HG02642 (cell line): ENCODE results near the gene ITPR2.
A peak's percentile ranks its signal among the peaks of the same experiment; 100 is the strongest.
"Not testable (repeated sequence)": the region's sequence is repeated elsewhere in the genome, so short reads cannot be mapped to it uniquely, and the experiment has no call there.

ENCODE experiments used
- ATAC-seq: cut with Tn5 transposase; IDR thresholded peaks from one replicate; pipeline ENCODE4 v1.9.1; 2021; ENCODE audit warnings: mild to moderate bottlenecking; ENCODE audit not compliant: unreplicated experiment, poor library complexity

ITPR2 gene

DNA sequence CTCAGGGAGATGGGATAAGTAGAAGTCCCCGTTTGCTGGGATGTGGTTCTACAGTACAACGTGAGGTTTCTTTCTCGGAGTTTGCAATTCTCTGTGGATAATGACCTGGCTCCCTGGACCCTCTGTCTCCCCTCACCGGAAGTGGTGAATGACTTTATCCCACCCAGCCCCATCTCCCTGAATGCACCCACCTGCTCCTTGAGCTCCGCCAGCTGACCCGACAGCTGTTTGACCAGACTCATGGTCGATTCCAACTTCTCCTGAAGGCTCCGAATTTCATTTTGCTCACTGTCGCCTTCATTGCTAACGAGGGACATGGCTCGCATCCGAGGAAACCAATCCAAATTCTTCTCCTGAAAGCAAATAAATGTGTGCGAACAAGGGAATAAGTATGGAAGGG, 493.0 kb downstream of the ITPR2 start:
- ATAC-seq: no peak

DNA sequence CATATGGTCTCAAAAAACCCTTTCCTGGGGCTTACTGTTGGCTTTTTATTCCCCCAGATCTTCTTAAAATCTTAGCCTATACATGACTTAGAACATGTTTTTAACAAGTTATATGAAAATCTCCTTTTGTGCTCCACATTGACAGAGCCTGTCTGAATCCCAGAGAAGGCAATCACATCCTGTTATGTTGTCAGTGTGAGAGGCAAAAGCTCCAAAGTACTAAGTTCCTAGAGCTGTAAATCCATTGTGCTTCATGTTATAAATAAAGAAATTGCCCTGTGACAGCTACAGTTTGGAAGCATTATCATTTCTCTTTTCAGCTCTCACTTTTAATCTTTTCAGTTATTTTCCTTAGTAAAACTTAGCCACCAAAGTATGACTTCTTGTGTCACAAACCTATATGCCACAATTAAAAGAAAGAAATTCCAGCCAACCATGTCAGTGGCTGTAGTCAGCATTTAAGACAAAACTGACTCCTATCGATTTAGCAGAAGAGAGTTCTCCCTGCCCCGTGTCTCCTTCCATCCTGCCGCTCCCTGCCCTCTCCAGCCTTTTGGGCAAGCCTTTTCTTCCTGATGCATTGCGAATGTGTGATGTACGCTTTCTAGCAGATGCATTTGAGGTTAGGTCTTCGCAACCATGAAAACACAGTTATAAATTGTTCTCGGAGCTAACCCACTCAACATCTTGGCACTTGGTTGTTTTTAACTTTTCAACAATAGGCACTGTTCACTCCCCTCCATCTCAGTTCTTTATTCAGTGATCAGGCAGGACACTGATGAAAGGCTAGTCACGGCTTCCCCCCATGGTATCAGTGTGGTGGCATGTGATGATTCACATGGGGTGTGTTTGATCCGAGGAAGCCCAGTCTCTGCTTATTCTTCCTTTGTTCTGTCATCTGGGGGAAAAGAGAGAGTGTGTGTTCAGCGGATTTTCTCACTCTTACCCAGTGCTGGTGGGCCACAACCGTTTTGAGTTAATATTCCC, 494.1 kb downstream of the ITPR2 start:
- no peak for ATAC-seq

DNA sequence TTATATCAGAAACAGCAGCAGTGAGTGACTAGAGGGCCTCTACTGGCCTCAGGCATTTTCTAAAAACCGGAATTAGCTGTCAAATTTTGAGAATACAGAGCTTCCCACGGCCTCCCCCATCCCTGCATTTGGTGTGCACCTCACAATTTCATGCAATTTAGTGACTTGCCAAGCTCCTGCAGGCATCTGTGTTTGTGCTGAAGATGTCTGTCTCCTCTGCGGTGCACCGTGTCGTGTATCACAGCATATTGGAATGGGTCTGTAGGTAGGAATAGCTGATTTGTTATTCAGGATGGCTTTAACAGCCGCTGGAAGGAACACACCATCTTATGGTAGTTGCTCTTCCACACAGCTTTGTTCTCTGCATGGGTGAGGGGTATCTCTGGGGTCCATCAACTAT, 497.3 kb downstream of the ITPR2 start:
- ATAC-seq: no peak

DNA sequence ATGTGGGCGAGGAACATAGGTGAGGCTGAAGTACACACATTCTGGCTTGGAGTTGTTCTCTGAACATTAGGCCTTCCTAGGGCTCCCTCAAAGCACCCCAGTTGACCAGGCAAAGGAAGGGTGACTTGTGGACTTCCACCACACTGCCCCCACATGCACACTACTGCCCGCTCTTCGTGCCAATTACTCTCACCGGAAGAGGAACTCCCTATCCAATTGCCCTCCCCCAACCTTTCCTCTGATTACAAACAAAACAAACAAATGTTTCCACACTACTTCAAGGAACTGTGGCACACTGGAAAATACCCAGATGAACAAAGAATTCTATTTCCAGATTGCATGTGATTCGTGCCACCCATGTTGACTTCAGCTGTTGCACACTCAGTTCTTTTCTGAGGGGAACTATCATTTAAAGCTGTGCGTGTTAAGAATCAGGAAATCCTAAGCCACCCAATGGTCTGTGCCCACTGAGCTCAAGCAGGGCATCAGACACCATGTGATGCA, 498.3 kb downstream of the ITPR2 start:
- no peak for ATAC-seq

DNA sequence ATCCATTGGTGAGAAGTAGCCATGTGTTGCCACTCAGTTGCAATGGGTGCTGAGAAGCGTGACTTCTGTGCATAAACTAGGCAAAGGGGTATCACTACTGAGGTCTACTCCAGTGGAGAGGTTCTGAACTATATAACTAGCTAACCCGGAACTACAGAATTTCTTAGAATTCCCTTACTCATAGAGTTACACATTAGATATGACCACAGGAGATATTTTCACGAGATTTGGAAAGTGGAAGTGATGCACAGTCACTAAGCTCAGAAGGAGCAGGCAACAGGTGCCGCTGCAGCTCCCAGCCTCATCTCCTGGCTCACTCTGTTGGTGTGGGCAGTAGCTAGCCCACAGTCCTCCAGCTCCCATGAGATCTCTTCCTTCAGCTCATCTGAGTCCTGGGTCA, 501.0 kb downstream of the ITPR2 start:
- ATAC-seq: no peak

DNA sequence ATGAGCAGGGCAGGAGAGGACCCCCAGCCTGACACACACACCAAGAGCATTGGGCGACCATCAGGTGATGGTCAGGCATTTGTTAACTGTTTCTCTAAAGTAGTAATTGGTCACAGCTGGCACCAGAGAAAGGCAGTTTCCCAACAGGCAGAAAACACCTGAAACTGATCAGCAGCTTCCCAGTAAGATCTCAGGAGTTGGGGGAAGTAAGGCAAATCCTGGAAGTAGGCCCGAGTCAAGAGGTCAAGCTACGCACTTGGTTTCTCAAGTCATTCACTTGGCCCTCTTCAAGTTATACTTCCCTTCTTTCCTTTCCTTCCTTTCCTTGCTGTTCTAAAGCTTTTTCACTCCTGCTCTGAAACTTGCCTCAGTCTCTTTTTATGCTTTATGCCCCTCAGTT, 501.9 kb downstream of the ITPR2 start:
- no peak for ATAC-seq

DNA sequence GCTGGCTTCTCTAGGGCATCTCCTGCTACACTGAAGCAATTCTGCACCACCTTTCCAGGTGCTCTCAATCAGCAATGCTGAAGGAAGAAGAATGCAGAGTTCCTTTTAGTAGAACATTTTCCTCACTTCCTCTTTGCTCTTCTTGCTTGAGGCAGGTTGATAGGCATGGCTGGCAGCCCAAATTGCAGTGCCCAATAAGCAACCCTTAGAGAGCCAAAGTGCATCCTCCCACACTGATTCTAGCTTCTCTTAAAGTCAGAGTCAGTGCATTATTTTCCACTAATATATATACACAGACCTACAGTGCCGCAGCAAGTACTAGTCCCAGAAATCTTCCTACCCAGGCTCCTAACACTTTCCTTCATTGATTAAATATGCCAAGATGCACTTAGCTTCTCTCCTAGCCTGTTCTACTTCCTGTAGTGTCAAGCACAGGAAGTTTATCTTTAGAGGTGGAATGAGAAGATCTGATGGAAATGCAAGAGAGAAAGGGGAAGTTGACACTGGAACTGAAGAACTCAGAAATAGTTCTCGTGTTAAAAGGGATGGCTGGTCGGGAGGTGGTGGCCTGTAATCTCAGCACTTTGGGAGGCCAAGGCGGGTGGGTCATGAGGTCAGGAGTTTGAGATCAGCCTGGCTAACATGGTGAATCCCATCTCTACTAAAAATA, 504.9 kb downstream of the ITPR2 start:
- no peak for ATAC-seq

DNA sequence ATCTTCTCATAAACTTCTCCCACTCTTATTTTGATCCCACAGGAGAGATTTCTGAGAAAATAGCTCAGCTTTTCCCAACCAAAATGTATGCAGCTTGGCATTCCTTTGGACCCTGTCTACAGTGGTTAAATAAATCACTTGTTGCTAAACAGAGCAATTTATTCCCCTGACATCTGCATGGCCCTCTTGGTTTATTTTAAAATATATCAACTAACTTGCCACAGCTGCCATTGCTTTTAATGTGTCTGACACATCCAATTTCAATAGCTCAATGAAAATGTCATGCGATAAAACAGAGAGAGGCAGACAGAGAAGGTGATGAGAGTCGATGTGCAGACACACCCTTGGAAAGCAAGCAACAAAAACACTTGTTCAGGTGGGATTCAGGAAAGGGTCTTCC, 509.3 kb downstream of the ITPR2 start:
- ATAC-seq: no peak

DNA sequence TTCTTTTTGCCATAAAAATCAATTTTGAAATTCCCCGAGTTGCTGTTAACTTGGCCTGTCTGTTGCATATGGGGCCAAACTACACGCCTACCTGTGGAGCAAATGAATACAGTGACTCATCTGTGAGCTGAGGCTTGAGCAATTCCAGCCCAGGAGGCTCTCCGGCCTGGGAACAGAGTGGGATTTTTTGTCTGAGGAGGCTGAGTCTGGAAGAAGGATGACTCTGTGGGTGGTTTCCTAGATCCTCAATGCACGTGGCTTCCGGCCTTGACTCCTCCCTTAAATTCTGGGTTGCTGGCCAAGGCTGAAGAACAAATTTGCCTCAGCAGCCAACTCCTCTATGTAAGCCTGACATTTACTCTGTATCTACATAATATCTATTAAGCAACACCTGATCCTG, 513.5 kb downstream of the ITPR2 start:
- no peak for ATAC-seq

DNA sequence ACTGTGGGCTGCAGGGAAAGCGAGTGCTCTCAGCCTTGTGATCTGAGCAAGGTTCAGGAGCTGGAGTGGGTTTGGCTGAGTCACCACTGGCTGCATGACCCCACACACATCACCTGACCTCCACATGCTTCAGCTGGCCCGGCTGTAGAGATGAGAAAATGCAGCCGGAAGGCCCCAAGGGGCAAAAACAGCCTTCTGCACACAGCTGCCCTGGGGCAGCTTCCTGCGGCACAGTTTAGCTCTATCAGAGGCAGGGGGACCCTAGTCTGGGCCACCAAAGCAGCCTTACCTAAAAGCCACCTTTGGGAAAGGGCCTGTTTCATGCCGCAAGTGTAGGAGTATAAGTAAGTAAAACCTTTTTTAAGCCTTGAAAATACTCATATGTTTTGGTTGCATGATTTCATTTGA, 514.3 kb downstream of the ITPR2 start:
- peak; percentile 98 for ATAC-seq

DNA sequence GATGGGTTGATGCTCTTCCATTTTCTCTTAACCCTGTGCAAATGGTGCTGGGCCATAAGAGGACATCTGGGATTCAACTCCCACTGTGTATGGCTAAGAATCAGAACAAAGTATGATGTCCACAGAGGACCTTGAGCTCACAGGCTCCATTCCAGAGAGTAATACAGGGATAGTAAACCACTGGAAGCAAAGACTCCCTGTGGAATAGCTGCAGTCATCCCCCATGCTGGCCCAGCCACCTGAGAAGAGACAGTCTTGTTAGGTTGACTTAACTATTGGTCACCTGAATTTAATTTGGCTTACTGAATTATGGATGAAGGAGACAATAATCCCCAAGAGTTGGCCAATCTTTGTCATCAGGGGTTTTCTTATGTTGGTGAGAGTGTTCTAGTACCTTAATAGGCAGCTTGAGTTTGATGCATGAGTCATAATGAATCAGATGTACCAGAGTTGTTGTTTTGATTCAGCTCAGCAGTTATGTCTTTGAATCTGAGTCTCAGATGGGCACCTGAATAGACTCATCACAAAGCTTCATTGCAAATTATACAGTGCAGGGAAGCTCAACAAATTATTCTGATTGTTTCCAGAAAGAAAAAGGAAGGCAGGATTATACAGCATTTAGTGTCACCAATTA, 514.9 kb downstream of the ITPR2 start:
- ATAC-seq: peak; percentile 54

DNA sequence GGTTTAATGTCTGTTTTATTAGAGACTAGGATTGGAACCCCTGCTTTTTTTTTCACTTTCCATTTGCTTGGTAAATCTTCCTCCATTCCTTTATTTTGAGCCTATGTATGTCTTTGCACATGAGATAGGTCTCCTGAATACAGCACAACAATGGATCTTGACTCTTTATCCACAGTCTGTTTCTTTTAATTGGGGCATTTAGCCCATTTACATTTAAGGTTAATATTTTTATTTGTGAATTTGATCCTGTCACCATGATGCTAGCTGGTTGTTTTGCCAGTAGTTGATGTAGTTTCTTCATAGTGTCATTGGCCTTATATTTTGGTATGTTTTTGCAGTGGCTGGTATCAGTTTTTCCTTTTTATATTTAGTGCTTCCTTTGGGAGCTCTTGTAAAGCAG, 518.9 kb downstream of the ITPR2 start:
- ATAC-seq: not testable (repeated sequence)

DNA sequence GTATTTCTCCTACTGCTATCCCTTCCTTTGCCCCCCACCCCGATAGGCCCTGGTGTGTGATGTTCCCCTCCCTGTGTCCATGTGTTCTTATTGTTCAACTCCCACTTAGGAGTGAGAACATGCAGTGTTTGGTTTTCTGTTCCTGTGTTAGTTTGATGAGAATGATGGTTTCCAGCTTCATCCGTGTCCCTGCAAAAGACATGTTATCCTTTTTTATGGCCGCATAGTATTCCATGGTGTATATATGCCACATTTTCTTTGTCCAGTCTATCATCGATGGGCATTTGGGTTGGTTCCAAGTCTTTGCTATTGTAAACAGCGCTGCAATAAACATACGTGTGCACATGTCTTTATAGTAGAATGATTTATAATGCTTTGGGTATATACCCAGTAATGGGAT, 522.5 kb downstream of the ITPR2 start:
- not testable (repeated sequence) for ATAC-seq

DNA sequence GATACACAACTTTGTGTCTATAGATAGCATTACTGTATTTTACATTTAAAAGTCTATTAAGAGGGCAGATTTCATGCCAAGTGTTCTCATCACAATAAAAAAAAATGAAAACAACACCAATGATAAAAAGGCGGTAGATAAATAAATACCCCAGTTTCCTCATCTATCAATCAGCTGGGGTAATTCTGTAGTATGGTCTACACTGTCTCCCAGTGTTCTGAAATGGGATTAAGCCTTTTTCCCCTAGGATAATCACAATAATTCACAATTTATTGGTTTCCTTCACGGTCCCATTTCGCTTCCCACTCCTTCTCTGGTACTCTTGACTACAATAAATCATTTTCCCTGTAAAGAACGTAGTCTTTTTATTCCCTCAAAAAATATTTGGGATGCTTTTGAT, 523.4 kb downstream of the ITPR2 start:
- no peak for ATAC-seq

DNA sequence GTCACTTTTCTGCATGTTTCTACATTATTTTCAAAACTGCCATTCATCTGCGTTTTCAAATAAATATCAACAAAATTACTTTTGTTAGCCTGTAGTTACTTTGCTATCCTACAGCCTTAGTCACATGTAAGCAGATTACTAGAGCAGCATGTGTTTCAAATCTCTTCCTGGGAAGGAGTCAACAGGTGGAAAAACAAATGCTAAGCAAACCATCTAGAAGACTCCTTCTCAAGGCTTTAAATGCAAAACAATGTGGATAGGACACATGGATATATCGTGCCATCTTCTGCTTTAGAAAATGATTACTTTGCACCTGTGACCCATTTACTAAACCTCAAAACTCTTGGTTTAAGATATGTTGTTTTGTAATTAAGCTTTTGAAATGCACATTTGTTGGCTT, 528.7 kb downstream of the ITPR2 start:
- no peak for ATAC-seq

DNA sequence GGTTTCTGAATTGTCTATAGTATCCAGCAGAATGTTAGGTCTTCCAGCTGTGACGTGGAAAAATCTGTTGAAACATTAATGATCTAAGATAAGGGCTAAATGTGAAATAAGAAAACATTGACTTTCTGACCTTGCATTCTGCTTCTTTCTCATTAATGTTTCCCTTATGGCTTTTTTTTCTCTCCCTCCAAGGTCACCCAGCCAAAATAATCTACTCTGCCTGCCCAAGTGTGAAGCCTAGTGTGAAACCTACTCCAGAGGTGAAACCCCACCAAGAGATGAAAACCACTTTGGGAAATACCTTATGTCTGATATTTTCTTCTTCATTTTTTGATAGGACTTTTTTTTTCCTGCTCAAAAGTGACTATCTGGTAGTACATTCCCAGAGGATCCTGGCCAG, 529.6 kb downstream of the ITPR2 start:
- no peak for ATAC-seq

DNA sequence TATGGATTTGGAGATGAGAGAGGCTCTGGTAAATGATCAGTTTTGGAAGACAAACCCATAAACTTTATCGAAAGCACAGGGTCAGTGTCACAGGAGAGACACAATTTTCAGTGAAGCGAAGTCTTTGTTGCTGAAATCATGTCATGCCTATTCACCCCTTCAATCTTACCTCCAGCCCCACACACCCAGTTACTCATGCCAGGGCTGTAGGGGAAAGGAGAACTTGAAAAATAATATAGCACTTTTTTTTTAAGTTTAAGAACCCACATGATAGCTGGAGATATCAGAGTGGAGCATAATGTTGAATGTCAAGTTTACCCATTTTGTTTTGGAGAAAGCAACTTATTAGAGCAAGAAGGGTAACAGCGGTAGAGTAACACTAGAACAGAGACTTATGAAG, 530.2 kb downstream of the ITPR2 start:
- no peak for ATAC-seq

DNA sequence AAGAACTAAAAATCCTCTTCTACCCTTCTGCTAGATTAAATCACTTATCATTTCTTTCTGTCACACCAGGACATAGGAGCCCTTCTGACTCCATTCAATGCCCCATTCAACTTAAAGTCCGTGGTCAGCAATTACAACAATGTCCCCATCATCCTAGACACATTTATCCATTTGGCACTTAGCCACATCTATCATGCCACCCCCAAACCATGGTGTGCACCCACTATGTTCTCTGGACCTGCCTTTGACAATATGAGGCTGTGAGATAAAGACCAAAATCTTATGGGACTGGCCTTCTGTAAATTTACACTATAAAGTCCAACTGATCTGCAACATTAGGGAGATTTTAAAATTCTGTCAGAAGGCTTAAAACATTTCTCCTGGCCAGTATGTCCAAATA, 533.2 kb downstream of the ITPR2 start:
- no peak for ATAC-seq

DNA sequence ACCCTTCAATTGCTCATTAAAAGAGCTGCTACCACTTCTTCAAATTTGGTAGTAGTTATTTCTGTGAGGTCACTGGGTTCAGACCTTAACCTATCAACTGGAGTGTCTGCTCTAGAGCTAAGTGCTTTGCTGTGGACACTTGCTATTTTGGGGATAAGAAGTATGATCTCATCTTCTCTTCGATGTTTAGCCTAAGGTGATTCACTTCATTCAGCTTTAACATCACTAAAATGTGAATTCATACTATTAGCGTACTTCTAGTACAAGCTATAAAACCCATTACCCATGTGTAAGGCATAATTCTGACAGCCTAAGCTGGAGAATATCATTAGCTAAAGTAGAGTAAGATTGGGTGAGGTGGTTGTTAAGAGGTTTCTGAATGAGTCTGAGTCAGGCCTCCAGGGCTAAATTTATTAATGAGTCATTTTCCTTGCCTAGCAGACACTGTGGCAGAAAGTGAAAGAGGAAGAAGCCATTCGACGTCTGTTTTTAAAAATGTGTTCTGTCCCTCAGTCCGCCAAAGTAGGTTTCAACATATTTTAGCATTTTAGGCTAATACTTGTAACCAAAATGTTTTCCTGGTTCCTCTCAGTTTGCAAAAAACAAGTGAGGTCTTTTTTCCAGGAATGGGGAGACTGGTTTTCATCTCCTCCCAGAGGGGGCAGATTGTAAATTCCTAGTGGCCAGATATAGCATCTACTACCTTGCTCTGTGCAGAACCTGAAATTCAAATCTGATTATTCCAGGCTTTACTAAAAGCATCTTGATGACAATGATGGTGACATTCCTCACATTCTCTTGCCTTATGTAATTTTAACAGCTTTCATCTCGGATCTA, 534.0 kb downstream of the ITPR2 start:
- ATAC-seq: peak; percentile 98

DNA sequence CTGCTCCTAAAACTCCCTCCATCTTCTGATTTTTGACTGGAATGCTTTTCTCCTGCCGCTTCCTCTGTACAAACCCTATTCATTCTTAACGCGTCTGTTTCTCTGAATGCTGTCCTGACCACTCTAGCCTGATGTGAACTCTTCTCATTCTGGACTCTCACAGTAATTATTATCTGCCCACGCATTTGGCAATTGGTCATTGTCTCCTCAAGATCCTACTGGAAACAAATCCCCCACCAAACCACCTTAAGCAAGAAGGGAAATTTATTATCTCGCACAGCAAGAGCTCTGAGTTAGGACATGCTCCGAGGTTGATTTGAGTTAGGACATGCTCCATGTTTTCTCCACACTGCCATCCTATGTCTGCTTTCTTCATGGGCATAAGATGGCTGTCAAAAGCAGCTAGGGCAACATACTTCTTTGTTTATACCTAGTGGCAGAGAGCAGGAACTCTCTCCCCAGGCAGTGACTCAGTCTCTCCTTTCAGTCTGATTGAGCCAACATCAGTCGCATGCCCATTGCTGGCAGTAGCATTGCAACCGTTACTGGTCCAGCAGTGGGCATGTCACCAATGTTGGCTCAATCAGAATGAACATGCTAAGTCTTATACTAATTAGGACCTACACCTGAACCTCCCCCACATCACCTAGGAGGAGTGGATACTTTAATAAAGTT, 535.5 kb downstream of the ITPR2 start:
- no peak for ATAC-seq
